ENCODE results near the gene PRICKLE2. TPM values are rescaled to one million over a fixed set of nuclear protein-coding genes. Genes with fewer than 3 reads are reported as not detected.

The PRICKLE2 gene, protein sequence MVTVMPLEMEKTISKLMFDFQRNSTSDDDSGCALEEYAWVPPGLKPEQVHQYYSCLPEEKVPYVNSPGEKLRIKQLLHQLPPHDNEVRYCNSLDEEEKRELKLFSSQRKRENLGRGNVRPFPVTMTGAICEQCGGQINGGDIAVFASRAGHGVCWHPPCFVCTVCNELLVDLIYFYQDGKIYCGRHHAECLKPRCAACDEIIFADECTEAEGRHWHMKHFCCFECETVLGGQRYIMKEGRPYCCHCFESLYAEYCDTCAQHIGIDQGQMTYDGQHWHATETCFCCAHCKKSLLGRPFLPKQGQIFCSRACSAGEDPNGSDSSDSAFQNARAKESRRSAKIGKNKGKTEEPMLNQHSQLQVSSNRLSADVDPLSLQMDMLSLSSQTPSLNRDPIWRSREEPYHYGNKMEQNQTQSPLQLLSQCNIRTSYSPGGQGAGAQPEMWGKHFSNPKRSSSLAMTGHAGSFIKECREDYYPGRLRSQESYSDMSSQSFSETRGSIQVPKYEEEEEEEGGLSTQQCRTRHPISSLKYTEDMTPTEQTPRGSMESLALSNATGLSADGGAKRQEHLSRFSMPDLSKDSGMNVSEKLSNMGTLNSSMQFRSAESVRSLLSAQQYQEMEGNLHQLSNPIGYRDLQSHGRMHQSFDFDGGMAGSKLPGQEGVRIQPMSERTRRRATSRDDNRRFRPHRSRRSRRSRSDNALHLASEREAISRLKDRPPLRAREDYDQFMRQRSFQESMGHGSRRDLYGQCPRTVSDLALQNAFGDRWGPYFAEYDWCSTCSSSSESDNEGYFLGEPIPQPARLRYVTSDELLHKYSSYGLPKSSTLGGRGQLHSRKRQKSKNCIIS
- 22.5 TPM for polyA plus RNA-seq (2013, experiment 1 of 2; ENCODE audit: insufficient read length)
- 21.8 TPM for polyA plus RNA-seq (2013, experiment 2 of 2; ENCODE audit: insufficient read length)

GRCh38 chr3:64224826-64225610 lies at the start of gene PRICKLE2:
TSS of gene PRICKLE2 (minus strand) at chr3:64225466. CDS start at chr3:64198927, 26,539 bp downstream.
- DNase-seq, result peak; percentile 84

DNA sequence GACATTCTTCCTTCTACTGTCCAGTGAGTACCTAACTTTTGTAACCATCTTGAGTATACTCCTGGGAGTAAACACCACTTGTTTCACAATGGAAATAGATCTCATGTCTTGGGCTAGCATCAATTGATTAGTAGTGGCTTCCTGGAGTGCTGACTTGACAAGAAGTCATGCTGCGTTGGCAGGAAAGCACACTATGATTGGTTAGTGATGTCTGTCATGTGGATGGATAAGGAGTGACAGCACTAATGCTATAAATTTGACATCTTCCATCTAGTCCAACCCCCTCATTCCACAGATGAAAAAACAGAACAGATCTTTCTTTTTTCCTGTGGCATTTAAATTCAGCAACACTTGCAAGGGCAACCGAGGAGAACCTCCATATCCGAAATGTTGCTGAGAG lies 47.6 kb upstream of the PRICKLE2 start:
- no peak for DNase-seq

DNA sequence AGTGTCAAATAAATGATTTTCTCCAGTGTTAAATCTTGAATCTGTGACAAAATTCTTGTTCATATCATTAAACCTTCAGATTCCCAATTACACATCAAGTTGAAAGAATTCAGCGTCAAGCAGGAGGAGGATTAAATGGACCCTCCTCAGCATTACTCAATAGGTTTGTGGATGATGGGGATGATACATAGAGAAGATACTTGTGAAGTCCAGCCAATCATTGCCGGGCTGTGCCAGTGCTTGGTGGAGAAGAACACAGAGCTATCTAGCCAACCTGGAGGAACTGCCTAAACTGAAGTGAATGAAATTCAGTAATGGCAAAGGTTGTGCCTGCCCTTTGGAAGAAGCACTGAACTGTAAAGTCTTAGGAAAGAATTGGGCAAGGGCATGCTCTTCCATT lies 47.0 kb upstream of the PRICKLE2 start:
- no peak for DNase-seq

DNA sequence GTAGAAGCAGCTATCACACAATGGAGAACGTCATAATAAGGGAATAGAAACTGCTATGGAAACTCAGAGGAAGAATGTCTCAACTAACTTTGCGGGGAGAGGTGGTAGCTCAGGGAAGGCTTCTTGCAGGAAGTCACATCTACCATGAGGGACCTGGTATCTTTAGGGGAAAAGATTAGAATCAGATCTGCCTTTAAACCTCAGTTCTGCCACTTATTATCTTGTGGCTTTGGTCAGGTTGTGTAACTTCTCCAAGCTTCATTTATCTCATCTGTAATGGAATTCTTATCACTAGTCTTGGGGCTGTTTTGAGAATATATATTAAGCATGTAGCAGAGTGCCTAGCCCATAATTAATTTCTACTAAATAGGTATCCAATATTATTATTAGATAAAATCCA lies 46.4 kb upstream of the PRICKLE2 start:
- no peak for DNase-seq

GRCh38 chr3:64270866-64271260 lies 45.6 kb upstream of the PRICKLE2 start:
- DNase-seq, result no peak

GRCh38 chr3:64270142-64270865 lies 45.0 kb upstream of the PRICKLE2 start:
- DNase-seq, result no peak

GRCh38 chr3:64268926-64269325 lies 43.7 kb upstream of the PRICKLE2 start:
- no peak for DNase-seq

DNA sequence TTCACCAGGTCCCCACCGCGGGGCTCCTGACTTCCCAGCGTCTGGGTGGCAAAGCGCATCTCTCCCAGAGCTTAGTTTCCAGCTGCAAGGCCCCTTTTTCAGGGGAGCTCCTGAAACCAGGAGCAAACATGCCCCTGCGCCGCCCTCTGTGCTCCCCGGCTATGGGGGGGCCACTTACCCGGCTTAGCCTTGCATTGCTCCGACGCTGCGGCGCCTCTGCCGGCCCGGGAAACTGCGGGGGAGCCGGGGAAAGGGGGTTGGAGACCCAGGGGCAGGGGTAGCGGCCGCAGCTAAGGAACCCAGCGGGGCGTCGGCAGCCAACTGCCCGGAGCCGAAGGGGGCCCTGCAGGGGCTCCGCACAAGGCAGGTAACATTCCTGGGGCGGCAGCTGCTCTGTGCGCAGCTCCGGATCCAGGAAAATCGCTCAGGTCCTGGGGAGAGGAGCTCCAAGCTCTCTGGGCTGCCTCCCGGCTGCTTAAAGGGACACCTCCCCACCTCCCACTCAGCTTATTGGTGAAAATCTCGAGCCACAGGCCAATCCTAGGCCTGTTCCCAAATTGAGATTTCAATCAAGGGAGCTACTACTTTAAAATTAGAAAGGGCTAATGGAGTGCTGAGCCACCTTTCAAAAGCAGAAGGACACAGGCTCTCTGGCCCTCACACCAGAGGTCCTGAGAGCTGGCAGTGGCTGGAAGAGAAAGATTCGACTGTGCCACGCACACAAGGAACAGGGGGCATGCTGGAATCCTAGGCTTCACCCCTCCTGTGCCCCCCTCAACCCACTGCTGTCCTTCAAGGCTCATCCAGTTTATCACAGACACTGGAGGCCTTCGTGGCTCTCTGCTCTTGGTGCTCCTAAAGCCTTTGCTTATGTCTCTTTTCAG lies 42.7 kb upstream of the PRICKLE2 start:
- peak; percentile 81 for DNase-seq

DNA sequence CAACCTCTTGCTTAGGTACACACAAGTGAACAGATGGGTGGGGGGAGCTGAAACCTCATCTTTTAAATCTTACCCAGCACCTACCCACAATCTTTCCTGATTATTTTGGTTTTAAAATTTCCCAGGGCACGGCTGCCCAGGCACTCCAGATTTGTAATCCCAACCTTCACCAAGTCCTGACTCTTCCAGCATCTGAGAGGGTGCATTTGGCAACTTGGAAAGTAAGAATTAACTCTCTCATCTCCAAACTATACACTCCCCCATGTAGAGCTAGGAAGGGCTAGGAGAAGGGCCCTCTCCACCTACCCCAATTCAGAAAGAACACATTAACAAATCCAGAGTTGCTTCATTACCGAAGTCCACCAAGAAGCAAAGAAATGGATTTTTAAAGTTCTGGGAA lies 41.7 kb upstream of the PRICKLE2 start:
- DNase-seq, result no peak

DNA sequence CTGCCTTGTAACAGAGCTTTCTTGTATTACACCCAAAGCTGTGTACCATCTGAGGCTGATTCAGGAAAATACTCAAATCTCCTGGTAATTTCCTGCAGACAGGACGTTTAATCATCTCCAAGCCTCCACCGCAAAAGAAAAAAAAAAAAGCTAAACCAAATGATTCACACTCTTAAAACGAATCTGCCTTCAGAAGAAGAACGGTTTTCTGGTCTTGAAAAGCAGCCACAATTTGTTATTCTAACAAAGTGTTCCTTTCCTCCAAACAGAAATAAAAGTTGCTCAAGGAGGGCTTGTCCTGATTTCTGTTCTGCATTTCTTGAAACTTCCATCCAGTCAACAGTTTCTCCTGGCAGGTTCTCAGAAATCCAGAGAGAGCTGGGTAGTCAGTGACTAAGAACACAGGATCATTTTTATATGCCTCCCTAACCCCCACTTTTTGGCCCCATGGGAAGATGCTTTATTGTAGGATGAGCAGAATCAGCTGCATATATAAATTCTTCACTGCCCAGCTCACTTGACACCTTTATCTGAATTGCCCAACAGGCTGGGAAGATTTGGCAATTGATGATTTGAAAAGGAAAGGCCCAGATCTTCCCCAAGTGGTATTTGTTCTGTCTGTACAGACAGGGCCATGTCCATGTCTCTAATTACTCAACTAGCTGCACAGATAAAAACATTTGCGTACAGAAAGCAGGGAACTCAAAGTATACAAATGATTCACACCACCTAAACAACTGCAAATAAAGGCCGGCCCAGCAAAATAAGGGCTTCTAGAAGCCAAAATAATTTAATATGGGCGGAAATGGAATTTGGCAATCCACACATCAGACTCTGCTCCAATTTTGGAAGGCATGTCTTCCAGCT lies 41.0 kb upstream of the PRICKLE2 start:
- peak; percentile 98 for DNase-seq

GRCh38 chr3:64265646-64266045 lies 40.4 kb upstream of the PRICKLE2 start:
- no peak for DNase-seq

DNA sequence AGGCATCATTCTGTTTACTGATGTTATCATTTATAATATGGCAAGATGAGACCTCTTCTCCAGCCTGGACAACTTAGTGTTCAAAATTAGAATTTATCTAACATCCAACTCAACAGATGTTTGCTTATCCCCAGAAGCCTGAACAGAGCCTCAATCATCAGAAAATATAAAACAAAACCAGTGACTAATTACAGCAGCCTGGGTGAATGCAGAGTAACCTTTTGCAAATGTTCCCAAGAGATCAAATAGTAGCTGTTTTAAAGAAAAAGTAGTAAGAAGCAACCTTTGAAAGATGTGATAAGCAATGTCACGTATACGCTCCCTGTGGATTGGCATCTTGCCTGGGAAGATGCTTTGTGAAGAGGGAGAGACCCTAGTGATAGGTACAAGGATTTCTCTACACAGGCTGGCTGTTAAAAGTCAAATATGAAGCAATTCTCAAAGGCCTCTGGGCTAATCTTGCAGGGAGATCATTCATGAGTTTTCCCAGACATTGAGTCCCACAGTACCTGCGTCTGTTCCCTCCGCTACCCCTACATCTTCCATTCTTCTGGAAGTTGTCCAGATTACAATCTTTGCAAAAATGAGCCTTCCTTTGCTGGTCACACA lies 39.3 kb upstream of the PRICKLE2 start:
- peak; percentile 36 for DNase-seq

GRCh38 chr3:64262574-64263114 lies 37.4 kb upstream of the PRICKLE2 start:
- DNase-seq, result no peak

DNA sequence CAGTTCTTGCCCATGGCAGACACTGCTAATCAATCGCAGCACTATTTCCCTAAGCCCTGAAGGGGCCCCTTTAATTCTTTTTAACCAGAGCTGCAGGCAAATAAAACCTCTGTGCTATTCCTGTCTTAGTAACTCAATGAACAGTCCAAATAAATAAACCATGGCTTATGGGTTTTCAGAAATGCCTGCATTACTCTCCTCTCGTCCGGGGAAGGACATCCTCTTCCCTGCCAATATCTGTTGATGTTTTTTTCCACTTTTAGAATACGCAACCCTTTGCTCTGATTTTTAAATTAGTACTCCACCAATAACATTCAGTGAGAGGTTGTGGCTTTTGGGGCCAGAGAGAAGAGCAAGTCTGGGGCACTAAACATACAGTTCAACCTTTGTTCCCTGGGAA lies 35.2 kb upstream of the PRICKLE2 start:
- no peak for DNase-seq

GRCh38 chr3:64259636-64260035 lies 34.4 kb upstream of the PRICKLE2 start:
- DNase-seq, result peak; percentile 77

DNA sequence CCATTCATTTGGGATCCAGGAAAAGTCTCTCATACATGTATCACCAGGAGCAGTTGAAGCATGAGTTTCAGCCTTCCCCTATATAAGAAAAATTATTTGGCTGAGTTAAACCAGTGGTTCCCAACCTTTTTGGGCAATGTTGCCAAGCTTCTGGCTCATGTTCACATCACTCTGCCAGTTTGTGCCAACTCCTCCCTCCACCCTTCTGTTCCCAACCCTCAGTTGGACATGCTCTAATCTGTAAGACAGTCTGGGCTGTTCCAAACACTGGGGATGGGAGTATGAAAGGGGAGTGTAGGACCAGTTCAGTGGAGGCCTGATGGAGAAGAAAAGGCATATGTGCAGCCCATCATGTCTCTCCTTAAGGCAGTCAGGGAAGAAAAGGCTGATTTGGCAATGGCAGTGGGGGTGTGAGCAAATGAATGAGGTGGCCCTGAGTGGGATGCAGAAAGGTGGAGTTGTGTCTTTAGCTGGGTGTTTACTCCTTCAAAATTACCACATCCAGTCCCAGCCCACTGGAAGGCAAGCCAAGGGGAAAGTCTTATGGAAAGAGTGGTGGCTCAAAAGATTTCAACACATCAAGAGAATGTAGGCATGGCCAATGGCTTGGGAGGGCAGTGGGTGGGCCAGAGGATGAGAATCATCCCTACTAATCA lies 32.0 kb upstream of the PRICKLE2 start:
- no peak for DNase-seq

GRCh38 chr3:64255741-64256340 lies 30.6 kb upstream of the PRICKLE2 start:
- no peak for DNase-seq

- no peak for DNase-seq
These were observed 29.2 kb upstream of the PRICKLE2 start for GRCh38 chr3:64254443-64254842.

All from fibroblast of skin of abdomen (primary cell).